GM13976 (cell line): ENCODE measurements around the gene SVIL.
"Not testable (repeated sequence)": the region's sequence is repeated elsewhere in the genome, so short reads cannot be mapped to it uniquely, and the experiment has no call there.

Experiments used
- DNase-seq: peaks from one replicate; pipeline ENCODE4 v3.0.0; 2012; ENCODE audit warnings: low spot score
- CTCF ChIP-seq: IDR thresholded peaks from 2 replicates; pipeline ENCODE4 v1.5.1; 2012; ENCODE audit warnings: borderline replicate concordance, mild to moderate bottlenecking; ENCODE audit not compliant: insufficient read depth; ENCODE audit errors: extremely low read depth, missing control alignments, control extremely low read depth
- in situ Hi-C: fragments of 300-500 bp; cut with MboI; formaldehyde crosslinking; loops from one replicate; pipeline ENCODE4 v1.12.0; 2022; ENCODE audit warnings: low sequenced_read_pairs, mixed read lengths, inconsistent platforms; ENCODE audit not compliant: unreplicated experiment

Gene SVIL

GRCh38 chr10:29495366-29495765 lies 139.4 kb downstream of the SVIL start:
- no peak for TF ChIP-seq CTCF
- DNase-seq: no peak
- in situ Hi-C loops: no loop called here

GRCh38 chr10:29493697-29494096 lies 141.1 kb downstream of the SVIL start:
- in situ Hi-C loops: no loop called here
- DNase-seq: no peak

GRCh38 chr10:29492774-29493173 lies 142.0 kb downstream of the SVIL start:
- in situ Hi-C loops: no loop called here
- no peak for TF ChIP-seq CTCF
- no peak for DNase-seq

More at GRCh38 chr10:29493697-29494096, 141.1 kb downstream of the SVIL start:
- TF ChIP-seq CTCF: no peak

- in situ Hi-C loops: no loop called here
- DNase-seq: no peak
- no peak for TF ChIP-seq CTCF
Observed at GRCh38 chr10:29491918-29492317, 142.9 kb downstream of the SVIL start.

DNA sequence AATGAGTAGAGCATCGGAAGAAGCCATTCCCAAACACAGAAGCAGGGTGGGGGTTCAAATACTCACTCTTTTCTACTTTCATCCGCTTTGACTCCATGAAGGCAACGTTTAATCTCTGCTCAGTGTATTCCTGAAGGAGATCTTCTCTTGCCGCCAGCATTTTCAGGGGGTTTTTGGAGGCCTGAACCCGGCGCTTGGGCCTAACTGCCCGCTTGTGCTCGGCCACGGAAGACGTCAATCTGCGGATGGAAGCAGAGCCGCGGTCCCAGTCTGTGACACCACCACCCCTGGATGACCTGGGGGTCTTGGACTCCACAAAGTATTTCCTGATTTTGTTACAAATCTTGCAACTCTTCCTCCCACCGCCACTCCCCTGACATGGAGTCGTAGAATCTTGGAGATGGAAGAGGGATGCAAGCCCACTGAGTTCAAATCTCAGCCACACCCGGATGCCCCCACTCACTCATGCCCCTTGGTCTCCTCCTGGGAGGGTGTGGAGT lies 143.9 kb downstream of the SVIL start:
- DNase-seq, in situ Hi-C loops: not testable (repeated sequence)

DNA sequence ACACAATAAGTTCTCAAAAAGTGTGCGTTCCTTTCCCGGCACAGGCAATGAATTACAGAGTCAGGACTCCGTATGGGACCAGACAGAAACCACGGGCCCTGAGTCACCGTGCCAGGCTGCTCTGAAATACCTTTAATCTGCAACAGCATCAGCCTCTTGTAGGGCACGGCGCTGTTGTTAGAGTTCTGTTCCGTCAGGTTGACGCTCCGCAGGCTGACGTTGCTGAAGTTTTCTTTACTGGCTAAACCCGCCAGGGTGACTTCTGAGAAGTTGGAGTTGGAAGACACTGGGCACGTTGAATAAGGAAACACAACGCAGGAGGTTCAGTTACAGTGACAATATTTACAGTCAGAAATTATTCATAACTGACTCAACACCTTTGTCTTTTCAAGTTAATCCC lies 146.3 kb downstream of the SVIL start:
- in situ Hi-C loops, DNase-seq: not testable (repeated sequence)

- in situ Hi-C loops, DNase-seq: not testable (repeated sequence)
Observed at GRCh38 chr10:29487884-29488266, 146.9 kb downstream of the SVIL start.

DNA sequence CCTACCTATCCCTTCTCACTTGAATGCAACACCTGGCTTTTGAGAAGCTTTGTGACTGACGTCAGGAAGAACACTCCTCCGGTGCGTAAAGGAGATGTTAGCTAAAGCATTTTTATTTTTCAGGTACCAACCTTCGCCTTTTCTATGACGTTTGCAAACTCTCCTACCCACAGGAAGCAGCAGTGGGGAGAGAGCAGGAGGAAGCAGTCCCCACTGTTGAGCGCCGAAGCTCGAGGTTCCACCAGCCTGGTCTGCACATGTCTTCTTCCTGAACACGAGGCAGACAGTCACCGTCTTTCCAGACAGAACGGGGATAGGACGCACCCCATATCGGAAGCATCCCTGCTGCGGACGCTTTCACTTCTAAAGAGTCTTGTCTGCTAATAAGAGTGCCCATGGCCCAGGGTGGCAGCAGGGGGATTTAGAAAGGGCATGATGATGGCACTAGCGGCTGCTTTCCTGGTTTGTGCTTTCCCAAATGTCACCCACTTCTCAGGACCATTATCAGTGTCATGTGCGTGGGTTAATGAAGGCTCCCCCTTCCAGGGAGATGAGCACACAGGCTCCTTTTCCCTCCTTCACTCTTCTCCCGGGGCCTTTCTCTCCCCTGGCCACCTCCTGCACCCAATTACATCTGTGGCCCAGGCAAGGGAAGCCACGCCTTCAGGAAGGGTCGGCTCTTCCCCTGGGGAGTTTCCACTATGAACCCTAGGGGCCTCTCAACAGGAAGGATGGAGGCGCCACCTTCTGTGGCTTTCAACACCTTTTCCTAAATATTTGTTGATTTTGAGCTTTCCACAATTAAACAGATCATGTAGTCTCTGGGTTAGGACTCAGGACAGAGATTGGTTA lies 147.5 kb downstream of the SVIL start:
- in situ Hi-C loops, DNase-seq: not testable (repeated sequence)

DNA sequence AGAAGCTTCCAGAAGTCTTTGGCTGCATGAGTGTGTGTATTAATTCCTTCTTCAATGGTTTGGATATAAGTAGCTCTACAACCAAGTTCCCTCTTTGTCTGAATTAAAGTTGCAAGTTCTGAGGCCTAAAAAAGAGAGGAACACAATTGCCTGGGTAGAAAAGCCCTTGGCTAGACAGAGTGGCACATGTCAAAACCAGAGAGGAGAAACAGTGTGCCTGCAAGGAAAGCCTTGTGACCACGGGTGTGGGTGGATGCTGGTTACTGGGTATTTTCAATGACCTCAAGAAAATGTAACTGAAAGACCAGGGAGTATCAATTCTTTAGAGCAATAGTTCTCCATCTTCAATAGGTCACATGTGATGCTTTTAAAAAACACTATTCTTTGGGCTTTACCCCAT lies 148.3 kb downstream of the SVIL start:
- no peak for TF ChIP-seq CTCF
- no peak for DNase-seq
- in situ Hi-C loops: no loop called here

- in situ Hi-C loops: not testable (repeated sequence)
Observed at GRCh38 chr10:29484677-29485076, 150.1 kb downstream of the SVIL start.

More at GRCh38 chr10:29484677-29485076, 150.1 kb downstream of the SVIL start:
- not testable (repeated sequence) for DNase-seq
